HepG2 (cell line): ENCODE results near the gene KLHL12. TPM values are rescaled to one million over a fixed set of nuclear protein-coding genes. Genes with fewer than 3 reads are reported as not detected.

Experiments used
- AHR ChIP-seq: IDR thresholded peaks from 2 replicates; pipeline ENCODE4 v1.6.1; 2018; ENCODE audit warnings: missing genetic modification reagents, missing compliant biosample characterization
- MATR3 ChIP-seq: sonication (generic); formaldehyde crosslinking; IDR thresholded peaks from 2 replicates; pipeline ENCODE4 v1.4.0; 2020; ENCODE audit warnings: missing genetic modification reagents
- NFYC ChIP-seq: IDR thresholded peaks from 2 replicates; pipeline ENCODE4 v1.6.1; 2016; ENCODE audit warnings: missing genetic modification reagents, missing compliant biosample characterization
- PLRG1 ChIP-seq: fragments of 450-650 bp; conservative IDR thresholded peaks from 2 replicates; pipeline ENCODE4 v1.6.1; 2016
- SIX1 ChIP-seq: sonication (generic); formaldehyde crosslinking; IDR thresholded peaks from 2 replicates; pipeline ENCODE4 v1.4.0; 2020; ENCODE audit warnings: missing genetic modification reagents, borderline replicate concordance
- SMAD3 ChIP-seq: sonication (generic); formaldehyde crosslinking; IDR thresholded peaks from 2 replicates; pipeline ENCODE4 v1.4.0; 2020; ENCODE audit warnings: missing genetic modification reagents
- TCF7L2 ChIP-seq: IDR thresholded peaks from 2 replicates; pipeline ENCODE4 v1.6.1; 2011; ENCODE audit warnings: mild to moderate bottlenecking, low read depth, low read length, moderate library complexity
- TMF1 ChIP-seq: sonication (generic); formaldehyde crosslinking; IDR thresholded peaks from 2 replicates; pipeline ENCODE4 v1.8.1; 2022; ENCODE audit warnings: low read depth, missing genetic modification reagents
- ZMYM2 ChIP-seq: sonication (generic); formaldehyde crosslinking; IDR thresholded peaks from 2 replicates; pipeline ENCODE4 v1.8.0; 2022; ENCODE audit warnings: mild to moderate bottlenecking, missing genetic modification reagents
- ZNF121 ChIP-seq: sonication (generic); formaldehyde crosslinking; IDR thresholded peaks from 2 replicates; pipeline ENCODE4 v1.5.0; 2020; ENCODE audit warnings: mild to moderate bottlenecking, missing genetic modification reagents
- ZNF563 ChIP-seq: sonication (generic); formaldehyde crosslinking; IDR thresholded peaks from 2 replicates; pipeline ENCODE4 v1.8.0; 2022; ENCODE audit warnings: mild to moderate bottlenecking, moderate library complexity, missing genetic modification reagents
- ZNF607 ChIP-seq: sonication (generic); formaldehyde crosslinking; IDR thresholded peaks from 2 replicates; pipeline ENCODE4 v1.5.1; 2020; ENCODE audit warnings: missing genetic modification reagents, mild to moderate bottlenecking, borderline replicate concordance
- ZNF891 ChIP-seq: sonication (generic); formaldehyde crosslinking; IDR thresholded peaks from 2 replicates; pipeline ENCODE4 v1.5.0; 2020; ENCODE audit warnings: mild to moderate bottlenecking, missing genetic modification reagents
- polyA plus RNA-seq, 8 experiments: library from polyadenylated mRNA; depleted of rRNA in 3 of 8; stranded (reverse) in 7 of 8; unstranded in 1 of 8; fragments of >200 nt; fragmentation: Illumina TruSeq in 4 of 8; extraction: Trizol in 4 of 8; gene quantifications; 2 replicates each; pipeline versions ENCODE4 v1.2.1 to v1.2.3, GENCODE V29; 2011 to 2016; ENCODE audit warnings: low read depth in 4 of 8, missing spikeins in 1 of 8, mixed read lengths in 1 of 8; ENCODE audit not compliant: insufficient read depth in 1 of 8
- total RNA-seq, 5 experiments: library from RNA; depleted of rRNA; stranded (reverse); fragments of >200 nt; fragmentation: Illumina TruSeq; extraction: Trizol; gene quantifications; 2 replicates each; pipeline ENCODE4 v1.2.3, GENCODE V29; 2016; ENCODE audit warnings: low read depth in 1 of 5
- TF ChIP-seq, protein P1 (sequence below): sonication (generic); formaldehyde crosslinking; IDR thresholded peaks from 2 replicates; pipeline ENCODE4 v1.4.0; 2020; ENCODE audit warnings: missing genetic modification reagents
- TF ChIP-seq, protein P2 (sequence below): sonication (generic); formaldehyde crosslinking; IDR thresholded peaks from 2 replicates; pipeline ENCODE4 v1.4.0; 2020; ENCODE audit warnings: missing genetic modification reagents
- TF ChIP-seq, protein P3 (sequence below): sonication (generic); formaldehyde crosslinking; IDR thresholded peaks from 2 replicates; pipeline ENCODE4 v1.4.0; 2020; ENCODE audit warnings: missing genetic modification reagents
- TF ChIP-seq, protein P4 (sequence below): sonication (generic); formaldehyde crosslinking; IDR thresholded peaks from 2 replicates; pipeline ENCODE4 v1.4.0; 2020; ENCODE audit warnings: missing genetic modification reagents

Gene KLHL12
- total and polyA plus RNA-seq, 2 of the 13 experiments (the other 11 are each of a cell fraction or from before 2014, with no cell fraction given) = 19.2 to 25.2 TPM

DNA sequence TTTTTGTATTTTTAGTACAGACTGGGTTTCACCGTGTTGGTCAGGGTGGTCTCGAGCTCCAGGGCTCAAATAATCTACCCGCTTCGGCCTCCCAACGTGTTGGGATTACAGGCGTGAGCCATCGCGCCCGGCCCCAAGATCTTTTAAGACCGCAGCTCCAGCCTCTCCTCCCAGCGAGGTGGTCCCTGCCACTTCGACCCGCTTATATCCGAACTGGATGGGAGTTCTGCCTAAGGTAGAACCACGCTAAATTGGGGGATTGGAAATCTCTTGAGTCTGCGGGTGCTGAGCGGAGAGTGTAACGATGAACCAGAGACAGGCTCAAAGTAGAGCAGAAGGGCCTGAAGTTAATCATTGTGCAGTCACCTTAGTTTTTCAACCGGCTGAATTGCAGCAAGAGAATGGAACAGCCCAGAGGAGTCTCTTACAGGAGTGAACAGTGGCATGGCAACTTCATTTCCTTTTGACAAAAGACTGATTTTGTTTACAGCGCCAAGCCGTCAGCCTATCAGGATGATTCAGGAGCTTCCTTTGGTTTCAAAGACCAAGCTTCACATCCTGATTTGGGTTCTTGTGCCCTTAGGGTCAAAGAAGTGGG, 40.7 kb upstream of the KLHL12 start (continued):
- TF ChIP-seq ZMYM2 (CRISPR knock-in tag) (no peak), ZNF121 (CRISPR knock-in tag) (no peak), ZNF891 (CRISPR knock-in tag) (0 out of 2 replicates have a peak, but pooled peaks have one; percentile 42), PLRG1 (no peak), TCF7L2 (no peak), TMF1 (CRISPR knock-in tag) (peak; percentile 65; the same call in 1 of the 2 replicates), NFYC (CRISPR knock-in tag) (no peak), SIX1 (no peak), MATR3 (CRISPR knock-in tag) (no peak), ZNF563 (no peak), SMAD3 (no peak), AHR (CRISPR knock-in tag) (0 out of 2 replicates have a peak, but pooled peaks have one; percentile 22), ZNF607 (CRISPR knock-in tag) (no peak)
- TF ChIP-seq, protein P1, sequence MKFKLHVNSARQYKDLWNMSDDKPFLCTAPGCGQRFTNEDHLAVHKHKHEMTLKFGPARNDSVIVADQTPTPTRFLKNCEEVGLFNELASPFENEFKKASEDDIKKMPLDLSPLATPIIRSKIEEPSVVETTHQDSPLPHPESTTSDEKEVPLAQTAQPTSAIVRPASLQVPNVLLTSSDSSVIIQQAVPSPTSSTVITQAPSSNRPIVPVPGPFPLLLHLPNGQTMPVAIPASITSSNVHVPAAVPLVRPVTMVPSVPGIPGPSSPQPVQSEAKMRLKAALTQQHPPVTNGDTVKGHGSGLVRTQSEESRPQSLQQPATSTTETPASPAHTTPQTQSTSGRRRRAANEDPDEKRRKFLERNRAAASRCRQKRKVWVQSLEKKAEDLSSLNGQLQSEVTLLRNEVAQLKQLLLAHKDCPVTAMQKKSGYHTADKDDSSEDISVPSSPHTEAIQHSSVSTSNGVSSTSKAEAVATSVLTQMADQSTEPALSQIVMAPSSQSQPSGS = no peak
- TF ChIP-seq, protein P2, sequence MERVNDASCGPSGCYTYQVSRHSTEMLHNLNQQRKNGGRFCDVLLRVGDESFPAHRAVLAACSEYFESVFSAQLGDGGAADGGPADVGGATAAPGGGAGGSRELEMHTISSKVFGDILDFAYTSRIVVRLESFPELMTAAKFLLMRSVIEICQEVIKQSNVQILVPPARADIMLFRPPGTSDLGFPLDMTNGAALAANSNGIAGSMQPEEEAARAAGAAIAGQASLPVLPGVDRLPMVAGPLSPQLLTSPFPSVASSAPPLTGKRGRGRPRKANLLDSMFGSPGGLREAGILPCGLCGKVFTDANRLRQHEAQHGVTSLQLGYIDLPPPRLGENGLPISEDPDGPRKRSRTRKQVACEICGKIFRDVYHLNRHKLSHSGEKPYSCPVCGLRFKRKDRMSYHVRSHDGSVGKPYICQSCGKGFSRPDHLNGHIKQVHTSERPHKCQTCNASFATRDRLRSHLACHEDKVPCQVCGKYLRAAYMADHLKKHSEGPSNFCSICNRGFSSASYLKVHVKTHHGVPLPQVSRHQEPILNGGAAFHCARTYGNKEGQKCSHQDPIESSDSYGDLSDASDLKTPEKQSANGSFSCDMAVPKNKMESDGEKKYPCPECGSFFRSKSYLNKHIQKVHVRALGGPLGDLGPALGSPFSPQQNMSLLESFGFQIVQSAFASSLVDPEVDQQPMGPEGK (CRISPR knock-in tag) = no peak
- TF ChIP-seq, protein P3, sequence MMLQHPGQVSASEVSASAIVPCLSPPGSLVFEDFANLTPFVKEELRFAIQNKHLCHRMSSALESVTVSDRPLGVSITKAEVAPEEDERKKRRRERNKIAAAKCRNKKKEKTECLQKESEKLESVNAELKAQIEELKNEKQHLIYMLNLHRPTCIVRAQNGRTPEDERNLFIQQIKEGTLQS (CRISPR knock-in tag) = no peak
- TF ChIP-seq, protein P4, sequence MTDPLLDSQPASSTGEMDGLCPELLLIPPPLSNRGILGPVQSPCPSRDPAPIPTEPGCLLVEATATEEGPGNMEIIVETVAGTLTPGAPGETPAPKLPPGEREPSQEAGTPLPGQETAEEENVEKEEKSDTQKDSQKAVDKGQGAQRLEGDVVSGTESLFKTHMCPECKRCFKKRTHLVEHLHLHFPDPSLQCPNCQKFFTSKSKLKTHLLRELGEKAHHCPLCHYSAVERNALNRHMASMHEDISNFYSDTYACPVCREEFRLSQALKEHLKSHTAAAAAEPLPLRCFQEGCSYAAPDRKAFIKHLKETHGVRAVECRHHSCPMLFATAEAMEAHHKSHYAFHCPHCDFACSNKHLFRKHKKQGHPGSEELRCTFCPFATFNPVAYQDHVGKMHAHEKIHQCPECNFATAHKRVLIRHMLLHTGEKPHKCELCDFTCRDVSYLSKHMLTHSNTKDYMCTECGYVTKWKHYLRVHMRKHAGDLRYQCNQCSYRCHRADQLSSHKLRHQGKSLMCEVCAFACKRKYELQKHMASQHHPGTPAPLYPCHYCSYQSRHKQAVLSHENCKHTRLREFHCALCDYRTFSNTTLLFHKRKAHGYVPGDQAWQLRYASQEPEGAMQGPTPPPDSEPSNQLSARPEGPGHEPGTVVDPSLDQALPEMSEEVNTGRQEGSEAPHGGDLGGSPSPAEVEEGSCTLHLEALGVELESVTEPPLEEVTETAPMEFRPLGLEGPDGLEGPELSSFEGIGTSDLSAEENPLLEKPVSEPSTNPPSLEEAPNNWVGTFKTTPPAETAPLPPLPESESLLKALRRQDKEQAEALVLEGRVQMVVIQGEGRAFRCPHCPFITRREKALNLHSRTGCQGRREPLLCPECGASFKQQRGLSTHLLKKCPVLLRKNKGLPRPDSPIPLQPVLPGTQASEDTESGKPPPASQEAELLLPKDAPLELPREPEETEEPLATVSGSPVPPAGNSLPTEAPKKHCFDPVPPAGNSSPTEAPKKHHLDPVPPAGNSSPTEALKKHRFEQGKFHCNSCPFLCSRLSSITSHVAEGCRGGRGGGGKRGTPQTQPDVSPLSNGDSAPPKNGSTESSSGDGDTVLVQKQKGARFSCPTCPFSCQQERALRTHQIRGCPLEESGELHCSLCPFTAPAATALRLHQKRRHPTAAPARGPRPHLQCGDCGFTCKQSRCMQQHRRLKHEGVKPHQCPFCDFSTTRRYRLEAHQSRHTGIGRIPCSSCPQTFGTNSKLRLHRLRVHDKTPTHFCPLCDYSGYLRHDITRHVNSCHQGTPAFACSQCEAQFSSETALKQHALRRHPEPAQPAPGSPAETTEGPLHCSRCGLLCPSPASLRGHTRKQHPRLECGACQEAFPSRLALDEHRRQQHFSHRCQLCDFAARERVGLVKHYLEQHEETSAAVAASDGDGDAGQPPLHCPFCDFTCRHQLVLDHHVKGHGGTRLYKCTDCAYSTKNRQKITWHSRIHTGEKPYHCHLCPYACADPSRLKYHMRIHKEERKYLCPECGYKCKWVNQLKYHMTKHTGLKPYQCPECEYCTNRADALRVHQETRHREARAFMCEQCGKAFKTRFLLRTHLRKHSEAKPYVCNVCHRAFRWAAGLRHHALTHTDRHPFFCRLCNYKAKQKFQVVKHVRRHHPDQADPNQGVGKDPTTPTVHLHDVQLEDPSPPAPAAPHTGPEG (CRISPR knock-in tag) = no peak; the same call in 1 of the 2 replicates
